CD8-positive, alpha-beta memory T cell (primary cell): ENCODE measurements around the gene CSF1. TPM values are rescaled to one million over a fixed set of nuclear protein-coding genes. Genes with fewer than 3 reads are reported as not detected.
A peak's percentile ranks its signal among the peaks of the same experiment; 100 is the strongest.
"Not testable (repeated sequence)": the region's sequence is repeated elsewhere in the genome, so short reads cannot be mapped to it uniquely, and the experiment has no call there.

Experiments used
- CTCF ChIA-PET: fragments of 350-600 bp; sonication (Branson Sonifier 250); formaldehyde crosslinking; loops from one replicate; lab custom pipeline; 2021; ENCODE audit warnings: antibody characterized with exemption; lab: Charles Lee
- POLR2A ChIA-PET: fragments of 350-600 bp; sonication (Branson Sonifier 250); formaldehyde crosslinking; loops from one replicate; lab custom pipeline; 2021; ENCODE audit warnings: antibody characterized with exemption; lab: Charles Lee
- DNase-seq, 5 donors: peaks; one replicate each; pipeline versions ENCODE4 v3.0.0 to v3.0.0-alpha.2; 2020 to 2022; ENCODE audit warnings: mixed read lengths in 1 of 5
- H3K27ac ChIP-seq: one replicate; pipeline ENCODE4 v1.7.0; 2013; ENCODE audit warnings: low read depth, mild to moderate bottlenecking, low read length, moderate library complexity
- H3K27me3 ChIP-seq: 2 replicates; pipeline ENCODE4 v1.7.0; 2013; ENCODE audit warnings: low read length, mild to moderate bottlenecking; ENCODE audit not compliant: insufficient read depth, poor library complexity, severe bottlenecking
- H3K36me3 ChIP-seq: 2 replicates; pipeline ENCODE4 v1.7.0; 2013; ENCODE audit warnings: mild to moderate bottlenecking, low read length, moderate library complexity; ENCODE audit not compliant: insufficient read depth
- H3K4me1 ChIP-seq: 2 replicates; pipeline ENCODE4 v1.7.0; 2013; ENCODE audit warnings: mild to moderate bottlenecking, low read length, moderate library complexity; ENCODE audit not compliant: insufficient read depth
- H3K4me3 ChIP-seq: 2 replicates; pipeline ENCODE4 v1.7.0; 2013; ENCODE audit warnings: mild to moderate bottlenecking, low read length
- H3K9me3 ChIP-seq: 2 replicates; pipeline ENCODE4 v1.7.0; 2013; ENCODE audit warnings: mild to moderate bottlenecking, low read length
- H3K27ac Mint-ChIP-seq, 8 donors: one replicate each; pipeline ENCODE4 v1.8.0; 2020 to 2021; ENCODE audit warnings: mixed read lengths in 8 of 8, mild to moderate bottlenecking in 6 of 8, inconsistent platforms in 3 of 8, moderate library complexity in 3 of 8
- H3K27me3 Mint-ChIP-seq, 2 donors: one replicate each; pipeline ENCODE4 v1.8.0; 2020 to 2021; ENCODE audit warnings: mixed read lengths in 2 of 2, mild to moderate bottlenecking in 1 of 2, moderate library complexity in 1 of 2
- H3K36me3 Mint-ChIP-seq, 3 donors: one replicate each; pipeline ENCODE4 v1.8.0; 2020 to 2021; ENCODE audit warnings: mixed read lengths in 3 of 3, inconsistent platforms in 1 of 3, mild to moderate bottlenecking in 1 of 3
- H3K4me1 Mint-ChIP-seq, 3 donors: one replicate each; pipeline ENCODE4 v1.8.0; 2020 to 2021; ENCODE audit warnings: mixed read lengths in 3 of 3, inconsistent platforms in 1 of 3, mild to moderate bottlenecking in 1 of 3
- H3K4me3 Mint-ChIP-seq, 7 donors: one replicate each; pipeline ENCODE4 v1.8.0; 2020 to 2021; ENCODE audit warnings: mixed read lengths in 7 of 7, mild to moderate bottlenecking in 6 of 7, moderate library complexity in 4 of 7, inconsistent platforms in 2 of 7
- H3K9me3 Mint-ChIP-seq, 5 donors: one replicate each; pipeline ENCODE4 v1.8.0; 2020 to 2022; ENCODE audit warnings: mixed read lengths in 5 of 5, mild to moderate bottlenecking in 3 of 5, moderate library complexity in 2 of 5, inconsistent platforms in 1 of 5
- polyA plus RNA-seq: library from polyadenylated mRNA; unstranded; fragments of 300-500 nt; fragmentation: Illumina TruSeq; gene quantifications from one replicate; pipeline ENCODE4 v1.2.3, GENCODE V29; 2021
- total RNA-seq, 2 experiments: library from RNA; stranded (reverse); gene quantifications; one replicate each; pipeline ENCODE4 v1.2.3, GENCODE V29; 2021

CSF1 gene
- total and polyA plus RNA-seq, 3 experiments from 2014 or later, result 5.6 to 87.8 (median 82.8) TPM

- DNase-seq, result no peak
- peak overlapping the region in 1 of 8 donors; percentile 8 for H3K27ac Mint-ChIP-seq
- Histone ChIP-seq H3K36me3 (no peaks in the 10 kb centered on the region), H3K4me3 (no peak overlapping the region), H3K27ac (no peak overlapping the region), H3K4me1 (no peaks in the 10 kb centered on the region), H3K9me3 (no peaks in the 10 kb centered on the region), H3K27me3 (peaks cover 2% of the 10 kb centered on the region)
- H3K4me1 Mint-ChIP-seq, result peaks cover 4 to 6% (median 5%) of the 10 kb centered on the region in 3 donors
- H3K27me3 Mint-ChIP-seq, result peaks cover 0 to 13% of the 10 kb centered on the region in 2 donors
- no peak overlapping the region for H3K4me3 Mint-ChIP-seq
- POLR2A ChIA-PET, result no interaction called here
- H3K36me3 Mint-ChIP-seq, result no peaks in the 10 kb centered on the region
- CTCF ChIA-PET, result interaction anchor here (1.2 kb wide), 1 partner anchor 157 kb away, joined by 4 read pairs; no protein-coding TSS in a partner anchor
- H3K9me3 Mint-ChIP-seq, result no peaks in the 10 kb centered on the region
These were observed 37.1 kb downstream of the CSF1 start for GRCh38 chr1:109947582-109948284.

DNA sequence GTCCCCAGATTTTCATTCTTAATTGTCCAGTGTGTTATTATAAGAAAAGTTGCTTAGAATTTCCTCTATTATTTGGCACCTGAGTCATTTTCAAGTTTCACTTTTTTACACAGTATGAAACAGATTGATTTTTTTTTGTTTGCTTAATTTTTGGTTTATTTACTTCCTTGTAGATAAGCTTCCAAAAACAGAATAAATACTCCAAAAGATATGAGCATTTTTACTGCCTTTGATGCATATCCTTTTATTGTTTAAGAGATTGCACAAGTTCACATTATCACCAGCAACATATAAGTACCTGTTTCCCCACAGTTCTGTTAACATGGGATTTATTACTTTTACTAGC is 37.6 kb downstream of the CSF1 start:
- ChIA-PET POLR2A (no interaction called here), CTCF (interaction anchor here (0.8 kb wide), 1 partner anchor 402 kb away, joined by 3 read pairs; no protein-coding TSS in a partner anchor)
- H3K27me3 Mint-ChIP-seq, result peaks cover 0 to 13% of the 10 kb centered on the region in 2 donors
- Histone ChIP-seq H3K27ac (no peak overlapping the region), H3K36me3 (no peaks in the 10 kb centered on the region), H3K4me3 (no peak overlapping the region), H3K27me3 (peaks cover 2% of the 10 kb centered on the region), H3K4me1 (no peaks in the 10 kb centered on the region), H3K9me3 (no peaks in the 10 kb centered on the region)
- DNase-seq, result no peak
- no peaks in the 10 kb centered on the region for H3K9me3 Mint-ChIP-seq
- no peak overlapping the region for H3K27ac Mint-ChIP-seq
- no peaks in the 10 kb centered on the region for H3K36me3 Mint-ChIP-seq
- no peak overlapping the region for H3K4me3 Mint-ChIP-seq
- H3K4me1 Mint-ChIP-seq, result peaks cover 4 to 6% (median 5%) of the 10 kb centered on the region in 3 donors

- CTCF ChIA-PET, result no interaction called here
- POLR2A ChIA-PET, result no interaction called here
- H3K27ac Mint-ChIP-seq, result no peak overlapping the region
These were observed 39.4 kb downstream of the CSF1 start for GRCh38 chr1:109950038-109950437.

DNA sequence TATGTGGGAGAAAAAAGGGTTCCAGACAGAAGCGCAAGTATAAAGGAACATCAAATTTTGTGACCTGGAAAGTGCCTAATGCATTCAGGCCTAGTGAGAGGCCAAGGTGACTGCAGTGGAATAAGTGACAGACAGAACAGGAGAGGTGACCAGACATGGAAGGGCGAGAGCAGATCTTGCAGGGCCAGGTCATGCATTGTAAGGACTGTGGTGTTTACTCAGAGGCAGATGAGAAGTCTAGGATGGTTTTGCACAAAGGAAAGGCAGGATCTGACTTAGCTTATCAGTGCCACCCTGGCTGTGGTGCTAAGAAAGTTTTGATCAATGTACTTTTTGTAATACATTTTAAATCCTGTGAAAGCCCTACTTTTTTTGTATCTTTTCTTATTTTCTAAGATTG is 39.9 kb downstream of the CSF1 start:
- DNase-seq, result no peak
- no peak overlapping the region for H3K4me3 ChIP-seq
- H3K36me3 ChIP-seq, result no peaks in the 10 kb centered on the region
- Mint-ChIP-seq H3K9me3 (no peaks in the 10 kb centered on the region), H3K4me1 (no peaks in the 10 kb centered on the region), H3K27ac (peak overlapping the region in 1 of 8 donors; percentile 87), H3K36me3 (no peaks in the 10 kb centered on the region), H3K27me3 (peaks cover 3 to 13% of the 10 kb centered on the region in 2 donors), H3K4me3 (no peak overlapping the region)
- peaks cover 2% of the 10 kb centered on the region for H3K27me3 ChIP-seq
- CTCF ChIA-PET, result no interaction called here
- no peaks in the 10 kb centered on the region for H3K9me3 ChIP-seq
- H3K27ac ChIP-seq, result no peak overlapping the region
- POLR2A ChIA-PET, result no interaction called here
- no peaks in the 10 kb centered on the region for H3K4me1 ChIP-seq

More at GRCh38 chr1:109950038-109950437, 39.4 kb downstream of the CSF1 start:
- Histone ChIP-seq H3K4me1 (no peaks in the 10 kb centered on the region), H3K27ac (no peak overlapping the region), H3K9me3 (no peaks in the 10 kb centered on the region), H3K36me3 (no peaks in the 10 kb centered on the region), H3K27me3 (peaks cover 2% of the 10 kb centered on the region), H3K4me3 (no peak overlapping the region)
- peaks cover 0 to 13% of the 10 kb centered on the region in 2 donors for H3K27me3 Mint-ChIP-seq
- no peaks in the 10 kb centered on the region for H3K36me3 Mint-ChIP-seq
- no peak overlapping the region for H3K4me3 Mint-ChIP-seq
- H3K4me1 Mint-ChIP-seq, result no peaks in the 10 kb centered on the region
- no peaks in the 10 kb centered on the region for H3K9me3 Mint-ChIP-seq
- DNase-seq, result no peak

DNA sequence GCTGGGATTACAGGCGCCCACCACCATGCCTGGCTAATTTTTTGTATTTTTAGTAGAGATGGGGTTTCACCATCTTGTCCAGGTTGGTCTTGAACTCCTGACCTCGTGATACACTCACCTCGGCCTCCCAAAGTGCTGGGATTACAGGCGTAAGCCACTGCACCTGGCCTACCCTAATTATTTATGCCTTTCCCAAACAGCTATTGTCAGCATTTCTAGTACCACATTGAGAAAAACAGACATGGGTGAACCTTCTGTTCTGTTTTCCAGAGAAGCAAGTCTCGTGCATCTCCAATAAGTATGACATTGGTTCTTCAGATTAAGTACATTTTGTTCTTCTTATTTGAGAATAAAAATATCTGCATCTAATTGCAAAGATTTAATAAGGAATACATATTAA is 40.9 kb downstream of the CSF1 start:
- H3K27me3 ChIP-seq, H3K9me3 Mint-ChIP-seq, H3K27ac ChIP-seq, H3K36me3 ChIP-seq, POLR2A ChIA-PET, H3K27ac Mint-ChIP-seq, H3K4me1 ChIP-seq, CTCF ChIA-PET, H3K9me3 ChIP-seq, H3K27me3 Mint-ChIP-seq, DNase-seq, H3K36me3 Mint-ChIP-seq, H3K4me1 Mint-ChIP-seq, H3K4me3 Mint-ChIP-seq, H3K4me3 ChIP-seq: not testable (repeated sequence)

GRCh38 chr1:109954041-109954512 is 43.4 kb downstream of the CSF1 start:
- no peak overlapping the region for H3K27ac Mint-ChIP-seq
- peaks cover 4 to 5% of the 10 kb centered on the region in 2 donors for H3K27me3 Mint-ChIP-seq
- no peak overlapping the region for H3K27ac ChIP-seq
- H3K27me3 ChIP-seq, result no peaks in the 10 kb centered on the region
- no peaks in the 10 kb centered on the region for H3K36me3 ChIP-seq
- no peaks in the 10 kb centered on the region for H3K4me1 Mint-ChIP-seq
- H3K4me3 ChIP-seq, result no peak overlapping the region
- CTCF ChIA-PET, result interaction anchor here (1.0 kb wide), 1 partner anchor 30 kb away, joined by 3 read pairs; the partner anchor contains the start of gene AHCYL1
- POLR2A ChIA-PET, result no interaction called here
- no peak overlapping the region for H3K4me3 Mint-ChIP-seq
- H3K4me1 ChIP-seq, result no peaks in the 10 kb centered on the region
- peaks cover 0 to 1% (median 0%) of the 10 kb centered on the region in 3 donors for H3K36me3 Mint-ChIP-seq
- no peak for DNase-seq
- H3K9me3 Mint-ChIP-seq, result no peaks in the 10 kb centered on the region
- no peaks in the 10 kb centered on the region for H3K9me3 ChIP-seq

- no peaks in the 10 kb centered on the region for H3K9me3 ChIP-seq
- no peaks in the 10 kb centered on the region for H3K36me3 ChIP-seq
- Mint-ChIP-seq H3K27me3 (peaks cover 11 to 15% of the 10 kb centered on the region in 2 donors), H3K9me3 (no peaks in the 10 kb centered on the region), H3K27ac (no peak overlapping the region), H3K4me1 (no peaks in the 10 kb centered on the region), H3K36me3 (peaks cover 0 to 1% (median 0%) of the 10 kb centered on the region in 3 donors), H3K4me3 (no peak overlapping the region)
- H3K4me1 ChIP-seq, result no peaks in the 10 kb centered on the region
- no peaks in the 10 kb centered on the region for H3K27me3 ChIP-seq
- CTCF ChIA-PET, result interaction anchor here (0.9 kb wide), 1 partner anchor 25 kb away, joined by 3 read pairs; the partner anchor contains the start of gene AHCYL1
- POLR2A ChIA-PET, result no interaction called here
- no peak overlapping the region for H3K4me3 ChIP-seq
- DNase-seq, result no peak
- H3K27ac ChIP-seq, result no peak overlapping the region
These were observed 49.0 kb downstream of the CSF1 start for GRCh38 chr1:109959632-109959973.

GRCh38 chr1:109959974-109960744 is 49.5 kb downstream of the CSF1 start:
- no peaks in the 10 kb centered on the region for H3K9me3 Mint-ChIP-seq
- no peak overlapping the region for H3K4me3 ChIP-seq
- no peaks in the 10 kb centered on the region for H3K36me3 ChIP-seq
- ChIA-PET CTCF (interaction anchor here (0.9 kb wide), 1 partner anchor 25 kb away, joined by 3 read pairs; the partner anchor contains the start of gene AHCYL1), POLR2A (no interaction called here)
- H3K36me3 Mint-ChIP-seq, result peaks cover 0 to 2% (median 1%) of the 10 kb centered on the region in 3 donors
- H3K9me3 ChIP-seq, result no peaks in the 10 kb centered on the region
- H3K27me3 Mint-ChIP-seq, result peaks cover 13 to 15% of the 10 kb centered on the region in 2 donors
- no peak overlapping the region for H3K27ac ChIP-seq
- no peak for DNase-seq
- no peaks in the 10 kb centered on the region for H3K27me3 ChIP-seq
- H3K4me3 Mint-ChIP-seq, result no peak overlapping the region
- no peaks in the 10 kb centered on the region for H3K4me1 Mint-ChIP-seq
- no peaks in the 10 kb centered on the region for H3K4me1 ChIP-seq
- no peak overlapping the region for H3K27ac Mint-ChIP-seq
